ENCODE data around the gene NPFFR1.
"Not testable (repeated sequence)": the region's sequence is repeated elsewhere in the genome, so short reads cannot be mapped to it uniquely, and the experiment has no call there.

Gene NPFFR1

DNA sequence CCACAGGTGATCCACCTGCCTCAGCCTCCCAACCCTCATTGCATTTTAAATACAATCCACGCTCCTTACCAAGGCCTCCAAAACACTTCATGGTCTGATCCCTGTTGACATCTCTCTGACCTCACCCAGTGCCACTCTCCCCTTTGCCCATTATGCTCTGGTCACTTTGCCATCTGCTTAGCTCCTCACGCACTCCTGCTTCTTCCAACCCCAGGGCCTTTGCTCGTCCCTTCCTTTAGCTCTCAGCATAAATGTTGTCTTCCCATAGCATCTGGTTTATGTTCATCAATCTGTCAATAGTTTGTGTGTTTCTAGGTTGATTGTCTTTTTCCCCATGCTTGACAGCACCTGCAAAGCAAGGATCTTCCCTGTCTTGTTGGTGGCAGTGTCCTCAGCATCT, 14.1 kb downstream of the NPFFR1 start:
- H3K27ac ChIP-seq (ENCODE audit: low read depth, low read length) = no peak overlapping the region
- 93% methylated on average over 3 of the region's 3 CpGs for WGBS
- no peak overlapping the region for H3K4me3 ChIP-seq (ENCODE audit: low read length)
- H3K9ac ChIP-seq (ENCODE audit: low read depth, low read length) = no peak overlapping the region
- 0 out of 2 replicates have a peak, but pooled peaks cover 5% of the 10 kb centered on the region for H3K4me1 ChIP-seq (ENCODE audit: insufficient read depth, low read length)
- H3K27me3 ChIP-seq (ENCODE audit: insufficient read depth, low read length) = no peaks in the 10 kb centered on the region
- no peaks in the 10 kb centered on the region for H3K9me3 ChIP-seq (ENCODE audit: insufficient read depth, low read depth, low read length)
- no peaks in the 10 kb centered on the region for H3K36me3 ChIP-seq (ENCODE audit: insufficient read depth, low read length)

GRCh38 chr10:70268376-70268775, 15.4 kb downstream of the NPFFR1 start:
- no peaks in the 10 kb centered on the region for H3K9me3 ChIP-seq (ENCODE audit: insufficient read depth, low read depth, low read length)
- no peak overlapping the region for H3K27ac ChIP-seq (ENCODE audit: low read depth, low read length)
- 0 out of 2 replicates have a peak, but pooled peaks cover 5% of the 10 kb centered on the region for H3K4me1 ChIP-seq (ENCODE audit: insufficient read depth, low read length)
- no peaks in the 10 kb centered on the region for H3K27me3 ChIP-seq (ENCODE audit: insufficient read depth, low read length)
- H3K9ac ChIP-seq (ENCODE audit: low read depth, low read length) = no peak overlapping the region
- H3K36me3 ChIP-seq (ENCODE audit: insufficient read depth, low read length) = no peaks in the 10 kb centered on the region
- 89% methylated on average over 3 of the region's 4 CpGs for WGBS
- H3K4me3 ChIP-seq (ENCODE audit: low read length) = no peak overlapping the region

DNA sequence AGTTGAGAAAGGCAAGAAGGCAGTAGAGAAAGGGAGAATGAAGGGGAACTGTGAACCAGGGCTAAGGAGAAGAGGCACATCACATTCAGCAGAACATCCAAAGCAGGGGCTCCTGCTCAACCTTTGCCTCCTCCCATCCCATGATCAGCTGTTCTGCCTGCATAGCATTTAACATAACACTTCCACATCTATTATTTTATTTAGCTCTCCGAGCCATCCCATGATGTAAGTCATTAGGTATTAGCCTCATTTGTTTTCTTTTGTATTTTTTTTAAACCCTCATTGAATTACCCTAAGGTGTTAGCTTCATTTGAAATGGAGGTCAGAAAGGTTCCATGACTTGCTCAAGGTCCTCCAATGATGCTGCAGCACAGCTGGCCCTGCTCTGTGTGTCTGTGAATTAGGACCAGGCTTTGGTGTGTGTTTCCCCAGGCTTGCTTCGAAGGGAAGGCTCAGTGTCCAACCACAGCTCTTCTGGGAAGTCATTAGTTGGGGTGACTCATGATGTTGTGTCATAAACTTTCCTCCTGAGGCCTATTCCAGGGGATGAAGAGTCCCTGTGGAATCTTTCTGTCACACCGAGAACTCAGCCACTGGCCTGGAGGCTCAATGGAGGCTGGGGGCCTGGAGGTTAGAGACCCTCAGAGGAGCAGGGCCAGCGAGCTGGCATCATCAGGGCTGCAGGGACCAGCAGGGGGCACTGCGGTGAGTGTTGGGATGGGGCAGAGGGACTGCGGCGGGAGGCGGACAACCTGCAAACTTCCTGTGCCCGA, 16.5 kb downstream of the NPFFR1 start:
- H3K36me3 ChIP-seq (ENCODE audit: insufficient read depth, low read length) = no peaks in the 10 kb centered on the region
- no peak overlapping the region for H3K9ac ChIP-seq (ENCODE audit: low read depth, low read length)
- 0 out of 2 replicates have a peak, but pooled peaks cover 4% of the 10 kb centered on the region for H3K9me3 ChIP-seq (ENCODE audit: insufficient read depth, low read depth, low read length)
- 55% methylated on average over 8 of the region's 9 CpGs for WGBS
- no peaks in the 10 kb centered on the region for H3K27me3 ChIP-seq (ENCODE audit: insufficient read depth, low read length)
- H3K4me3 ChIP-seq (ENCODE audit: low read length) = no peak overlapping the region
- no peaks in the 10 kb centered on the region for H3K4me1 ChIP-seq (ENCODE audit: insufficient read depth, low read length)
- H3K27ac ChIP-seq (ENCODE audit: low read depth, low read length) = no peak overlapping the region

- Histone ChIP-seq H3K9me3 (ENCODE audit: insufficient read depth, low read depth, low read length) (0 out of 2 replicates have a peak, but pooled peaks cover 4% of the 10 kb centered on the region), H3K9ac (ENCODE audit: low read depth, low read length) (no peak overlapping the region), H3K36me3 (ENCODE audit: insufficient read depth, low read length) (no peaks in the 10 kb centered on the region), H3K27ac (ENCODE audit: low read depth, low read length) (no peak overlapping the region), H3K27me3 (ENCODE audit: insufficient read depth, low read length) (no peaks in the 10 kb centered on the region), H3K4me1 (ENCODE audit: insufficient read depth, low read length) (no peaks in the 10 kb centered on the region), H3K4me3 (ENCODE audit: low read length) (no peak overlapping the region)
- 80% methylated on average over 1 of the region's 1 CpG for WGBS
Measured at GRCh38 chr10:70266701-70267100, 17.1 kb downstream of the NPFFR1 start.

DNA sequence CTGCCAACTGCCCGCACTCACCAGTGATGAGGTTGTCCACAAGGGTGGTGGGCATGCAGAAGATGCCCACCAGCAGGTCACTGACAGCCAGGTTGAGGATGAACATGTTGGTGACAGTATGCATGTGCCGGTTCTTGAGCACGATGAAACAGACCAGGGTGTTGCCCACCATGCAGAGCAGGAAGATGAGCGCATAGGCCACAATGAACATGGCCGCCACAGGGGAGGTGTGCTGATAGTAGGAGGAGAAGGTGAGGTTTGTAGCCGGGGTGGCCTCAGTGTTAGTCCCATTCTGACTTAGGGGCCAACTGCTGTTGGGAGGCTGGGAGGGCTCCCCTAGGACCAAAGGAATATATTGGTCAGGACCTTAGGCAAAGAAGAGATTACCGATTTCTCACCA, 17.7 kb downstream of the NPFFR1 start:
- 92% methylated on average over 7 of the region's 7 CpGs for WGBS
- Histone ChIP-seq H3K27ac (ENCODE audit: low read depth, low read length) (no peak overlapping the region), H3K27me3 (ENCODE audit: insufficient read depth, low read length) (no peaks in the 10 kb centered on the region), H3K9ac (ENCODE audit: low read depth, low read length) (no peak overlapping the region), H3K9me3 (ENCODE audit: insufficient read depth, low read depth, low read length) (0 out of 2 replicates have a peak, but pooled peaks cover 4% of the 10 kb centered on the region), H3K4me1 (ENCODE audit: insufficient read depth, low read length) (no peaks in the 10 kb centered on the region), H3K36me3 (ENCODE audit: insufficient read depth, low read length) (no peaks in the 10 kb centered on the region), H3K4me3 (ENCODE audit: low read length) (no peak overlapping the region)

GRCh38 chr10:70265032-70265689, 18.6 kb downstream of the NPFFR1 start:
- WGBS = 48% methylated on average over 8 of the region's 10 CpGs
- Histone ChIP-seq H3K4me1 (ENCODE audit: insufficient read depth, low read length) (no peaks in the 10 kb centered on the region), H3K9me3 (ENCODE audit: insufficient read depth, low read depth, low read length) (0 out of 2 replicates have a peak, but pooled peaks cover 4% of the 10 kb centered on the region), H3K27me3 (ENCODE audit: insufficient read depth, low read length) (no peaks in the 10 kb centered on the region), H3K36me3 (ENCODE audit: insufficient read depth, low read length) (no peaks in the 10 kb centered on the region), H3K9ac (ENCODE audit: low read depth, low read length) (no peak overlapping the region), H3K4me3 (ENCODE audit: low read length) (no peak overlapping the region), H3K27ac (ENCODE audit: low read depth, low read length) (no peak overlapping the region)

DNA sequence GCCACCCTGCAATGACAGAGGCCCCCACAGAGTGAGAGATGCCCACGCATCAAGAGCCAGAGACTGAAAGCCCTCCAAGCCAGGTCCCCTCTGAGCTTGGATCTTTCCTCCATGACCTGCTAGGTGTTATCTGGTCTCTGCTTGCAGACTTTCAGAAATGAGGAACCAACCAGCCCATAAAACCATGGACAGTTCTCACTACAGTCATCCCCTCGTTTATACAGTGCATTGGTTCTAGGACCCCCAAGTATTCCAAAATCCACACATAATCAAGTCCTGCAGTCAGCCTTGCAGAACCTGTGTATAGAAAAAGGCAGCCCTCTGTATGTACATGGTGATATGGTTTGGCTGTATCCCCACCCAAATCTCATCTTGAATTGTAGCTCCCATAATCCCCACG, 23.1 kb downstream of the NPFFR1 start:
- WGBS = 90% methylated on average over 3 of the region's 3 CpGs
- H3K9me3 ChIP-seq (ENCODE audit: insufficient read depth, low read depth, low read length) = 0 out of 2 replicates have a peak, but pooled peaks cover 4% of the 10 kb centered on the region
- H3K27ac ChIP-seq (ENCODE audit: low read depth, low read length) = no peak overlapping the region
- no peaks in the 10 kb centered on the region for H3K27me3 ChIP-seq (ENCODE audit: insufficient read depth, low read length)
- H3K36me3 ChIP-seq (ENCODE audit: insufficient read depth, low read length) = no peaks in the 10 kb centered on the region
- H3K4me1 ChIP-seq (ENCODE audit: insufficient read depth, low read length) = no peaks in the 10 kb centered on the region
- H3K4me3 ChIP-seq (ENCODE audit: low read length) = no peak overlapping the region
- H3K9ac ChIP-seq (ENCODE audit: low read depth, low read length) = no peak overlapping the region

DNA sequence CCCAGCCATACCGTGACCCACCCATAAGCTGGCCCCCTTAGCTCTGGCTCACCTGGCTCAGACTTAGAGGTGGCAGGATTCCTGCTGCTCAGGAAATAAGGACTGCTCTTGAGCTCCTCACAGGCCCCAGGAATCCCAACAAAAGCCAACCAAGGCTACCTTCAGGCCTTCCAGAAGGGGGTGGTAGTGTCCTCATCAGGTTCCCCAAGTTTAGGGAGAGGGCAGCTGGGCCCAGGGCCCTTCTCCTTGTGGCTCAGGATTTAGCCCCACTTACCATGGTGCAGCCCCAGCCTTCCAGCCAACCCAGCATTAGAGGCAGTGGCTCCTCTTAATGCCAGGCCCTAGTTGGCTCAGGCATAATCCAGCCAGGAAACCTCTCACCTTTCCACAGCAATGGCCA, 23.5 kb downstream of the NPFFR1 start:
- H3K27ac ChIP-seq (ENCODE audit: low read depth, low read length) = no peak overlapping the region
- no peaks in the 10 kb centered on the region for H3K36me3 ChIP-seq (ENCODE audit: insufficient read depth, low read length)
- H3K4me1 ChIP-seq (ENCODE audit: insufficient read depth, low read length) = no peaks in the 10 kb centered on the region
- H3K27me3 ChIP-seq (ENCODE audit: insufficient read depth, low read length) = no peaks in the 10 kb centered on the region
- H3K9me3 ChIP-seq (ENCODE audit: insufficient read depth, low read depth, low read length) = 0 out of 2 replicates have a peak, but pooled peaks cover 4% of the 10 kb centered on the region
- H3K9ac ChIP-seq (ENCODE audit: low read depth, low read length) = no peak overlapping the region
- H3K4me3 ChIP-seq (ENCODE audit: low read length) = no peak overlapping the region
- 72% methylated on average over 1 of the region's 1 CpG for WGBS

- no peak overlapping the region for H3K27ac ChIP-seq (ENCODE audit: low read depth, low read length)
- no peak overlapping the region for H3K9ac ChIP-seq (ENCODE audit: low read depth, low read length)
- no peaks in the 10 kb centered on the region for H3K4me1 ChIP-seq (ENCODE audit: insufficient read depth, low read length)
- WGBS = 95% methylated on average over 1 of the region's 1 CpG
- no peak overlapping the region for H3K4me3 ChIP-seq (ENCODE audit: low read length)
- H3K9me3 ChIP-seq (ENCODE audit: insufficient read depth, low read depth, low read length) = 0 out of 2 replicates have a peak, but pooled peaks cover 4% of the 10 kb centered on the region
- H3K27me3 ChIP-seq (ENCODE audit: insufficient read depth, low read length) = no peaks in the 10 kb centered on the region
- H3K36me3 ChIP-seq (ENCODE audit: insufficient read depth, low read length) = no peaks in the 10 kb centered on the region
Measured at GRCh38 chr10:70258216-70258615, 25.6 kb downstream of the NPFFR1 start.

DNA sequence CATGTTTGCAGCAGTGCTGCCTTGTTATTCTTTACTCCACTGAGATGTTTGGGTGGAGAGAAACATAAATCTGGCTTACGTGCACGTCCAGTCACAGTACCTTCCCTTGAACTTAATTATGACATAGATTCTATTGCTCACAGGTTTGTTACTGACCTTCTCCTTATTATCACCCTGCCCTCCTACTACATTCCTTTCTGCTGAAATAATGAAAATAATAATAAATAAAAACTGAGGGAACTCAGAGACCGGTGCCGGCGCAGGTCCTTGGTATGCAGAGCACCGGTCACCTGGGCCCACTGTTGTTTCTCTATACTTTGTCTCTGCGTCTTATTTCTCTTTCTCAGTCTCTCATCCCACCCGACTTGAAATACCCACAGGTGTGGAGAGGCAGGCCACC, 26.0 kb downstream of the NPFFR1 start:
- not testable (repeated sequence) for H3K4me1 ChIP-seq (ENCODE audit: insufficient read depth, low read length); H3K4me3 ChIP-seq (ENCODE audit: low read length); H3K9me3 ChIP-seq (ENCODE audit: insufficient read depth, low read depth, low read length); H3K27me3 ChIP-seq (ENCODE audit: insufficient read depth, low read length); H3K9ac ChIP-seq (ENCODE audit: low read depth, low read length); H3K36me3 ChIP-seq (ENCODE audit: insufficient read depth, low read length); H3K27ac ChIP-seq (ENCODE audit: low read depth, low read length)
- WGBS = 91% methylated on average over 8 of the region's 8 CpGs

DNA sequence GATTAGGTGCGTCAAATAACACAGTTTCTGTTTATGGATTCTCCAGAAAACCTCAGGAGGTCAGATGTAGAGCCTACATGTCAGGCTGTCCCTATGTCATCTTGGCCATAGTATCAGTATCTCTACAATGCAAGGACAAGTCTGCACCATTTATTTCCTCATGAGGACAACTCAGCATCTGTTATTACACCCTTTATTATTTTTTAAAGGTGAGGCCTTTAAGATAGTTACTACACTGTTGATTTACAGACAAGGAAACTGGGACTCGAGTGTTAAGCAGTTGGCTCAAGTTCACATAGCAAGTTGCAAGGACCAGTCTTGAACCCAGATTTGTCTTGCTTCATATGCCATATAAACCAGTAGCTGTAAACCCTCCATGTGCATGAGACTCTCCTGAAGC, 27.3 kb downstream of the NPFFR1 start:
- Histone ChIP-seq H3K4me3 (ENCODE audit: low read length) (no peak overlapping the region), H3K4me1 (ENCODE audit: insufficient read depth, low read length) (no peaks in the 10 kb centered on the region), H3K27me3 (ENCODE audit: insufficient read depth, low read length) (no peaks in the 10 kb centered on the region), H3K27ac (ENCODE audit: low read depth, low read length) (no peak overlapping the region), H3K36me3 (ENCODE audit: insufficient read depth, low read length) (no peaks in the 10 kb centered on the region), H3K9me3 (ENCODE audit: insufficient read depth, low read depth, low read length) (no peaks in the 10 kb centered on the region), H3K9ac (ENCODE audit: low read depth, low read length) (no peak overlapping the region)
- WGBS = 94% methylated on average over 2 of the region's 2 CpGs

Measured in HUES64 (cell line).